DMS153 treated with DMSO at 0.1 percent for 48 hours (cell line): ENCODE results near the gene SEC24C.
"Not testable (repeated sequence)": the region's sequence is repeated elsewhere in the genome, so short reads cannot be mapped to it uniquely, and the experiment has no call there.

Experiments used
- DNase-seq: peaks from one replicate; lab custom pipeline; 2025; ENCODE audit not compliant: unreplicated experiment; lab: John Stamatoyannopoulos, UW

The SEC24C gene

GRCh38 chr10:73790886-73791625 is 46.9 kb downstream of the SEC24C start:
- DNase-seq = no peak

- no peak for DNase-seq
Measured at GRCh38 chr10:73791871-73792400, 47.8 kb downstream of the SEC24C start.

GRCh38 chr10:73793456-73793855 is 49.3 kb downstream of the SEC24C start:
- no peak for DNase-seq

- not testable (repeated sequence) for DNase-seq
Measured at GRCh38 chr10:73795491-73795890, 51.3 kb downstream of the SEC24C start.

- not testable (repeated sequence) for DNase-seq
Measured at GRCh38 chr10:73796035-73796434, 51.9 kb downstream of the SEC24C start.

GRCh38 chr10:73796766-73797165 is 52.6 kb downstream of the SEC24C start:
- DNase-seq = no peak

GRCh38 chr10:73797324-73798025 is 53.3 kb downstream of the SEC24C start:
- no peak for DNase-seq

GRCh38 chr10:73798087-73798486 is 53.9 kb downstream of the SEC24C start:
- no peak for DNase-seq

GRCh38 chr10:73798927-73799560 is 54.9 kb downstream of the SEC24C start:
- DNase-seq = no peak

GRCh38 chr10:73799899-73800559 is 55.9 kb downstream of the SEC24C start:
- DNase-seq = no peak

GRCh38 chr10:73800560-73801252 is 56.5 kb downstream of the SEC24C start:
- DNase-seq = no peak

- DNase-seq = no peak
Measured at GRCh38 chr10:73801253-73801590, 57.0 kb downstream of the SEC24C start.

- DNase-seq = no peak
Measured at GRCh38 chr10:73802276-73802991, 58.3 kb downstream of the SEC24C start.

GRCh38 chr10:73803680-73804286 is 59.6 kb downstream of the SEC24C start:
- no peak for DNase-seq

- DNase-seq = no peak
Measured at GRCh38 chr10:73806176-73806950, 62.2 kb downstream of the SEC24C start.

GRCh38 chr10:73807471-73807870 is 63.3 kb downstream of the SEC24C start:
- no peak for DNase-seq

GRCh38 chr10:73808021-73808815 is 64.0 kb downstream of the SEC24C start:
- DNase-seq = no peak
